A673 (cell line): ENCODE data around the gene KRTAP10-8. TPM values are rescaled to one million over a fixed set of nuclear protein-coding genes. Genes with fewer than 3 reads are reported as not detected.

Source experiments
- BruUV-seq: library from RNA; stranded (reverse); fragments of 400-500 nt; replicated peaks from 2 replicates; lab custom pipeline; 2021; lab: Mats Ljungman, UMichigan
- CTCF ChIA-PET: fragments of 300-600 bp; sonication (Branson Sonifier 250); formaldehyde crosslinking; loops from one replicate; lab custom pipeline; 2022; ENCODE audit warnings: antibody characterized with exemption; lab: Charles Lee
- POLR2A ChIA-PET: fragments of 300-600 bp; sonication (Branson Sonifier 250); formaldehyde crosslinking; loops from one replicate; lab custom pipeline; 2022; ENCODE audit warnings: antibody characterized with exemption; ENCODE audit not compliant: low non-redundant PET; lab: Charles Lee
- DNase-seq: peaks from one replicate; pipeline ENCODE4 v3.0.0-alpha.2; 2015; ENCODE audit warnings: low spot score
- H3K27ac ChIP-seq: fragments of 200-600 bp; sonication (generic); 2 replicates; pipeline ENCODE4 v1.5.1; 2016; ENCODE audit warnings: mixed run types, low read depth, mild to moderate bottlenecking, mixed read lengths, antibody characterized with exemption, low read length; ENCODE audit not compliant: poor library complexity, severe bottlenecking
- H3K27me3 ChIP-seq: fragments of 200-600 bp; sonication (generic); replicated peaks from 2 replicates; pipeline ENCODE4 v1.6.1; 2017; ENCODE audit warnings: mixed run types, low read depth, mild to moderate bottlenecking, mixed read lengths, antibody characterized with exemption, low read length; ENCODE audit not compliant: insufficient read depth, poor library complexity
- H3K36me3 ChIP-seq: fragments of 200-600 bp; sonication (generic); 2 replicates; pipeline ENCODE4 v1.6.1; 2016; ENCODE audit warnings: mixed run types, mild to moderate bottlenecking, mixed read lengths, antibody characterized with exemption, low read length; ENCODE audit not compliant: insufficient read depth, poor library complexity, severe bottlenecking
- H3K4me1 ChIP-seq: fragments of 200-600 bp; sonication (generic); 2 replicates; pipeline ENCODE4 v1.6.1; 2017; ENCODE audit warnings: mixed run types, mild to moderate bottlenecking, mixed read lengths, antibody characterized with exemption, low read length; ENCODE audit not compliant: insufficient read depth, poor library complexity, severe bottlenecking
- H3K4me3 ChIP-seq: fragments of 200-600 bp; sonication (generic); 2 replicates; pipeline ENCODE4 v1.5.1; 2016; ENCODE audit warnings: low read depth, mixed run types, mild to moderate bottlenecking, mixed read lengths, low read length; ENCODE audit not compliant: poor library complexity, severe bottlenecking
- H3K9me3 ChIP-seq: fragments of 200-600 bp; sonication (generic); 2 replicates; pipeline ENCODE4 v1.6.1; 2016; ENCODE audit warnings: mixed run types, low read depth, mild to moderate bottlenecking, mixed read lengths, antibody characterized with exemption, low read length; ENCODE audit not compliant: poor library complexity, severe bottlenecking
- EZH2 ChIP-seq: fragments of 200-600 bp; sonication (generic); IDR thresholded peaks from 2 replicates; pipeline ENCODE4 v1.6.1; 2017; ENCODE audit warnings: borderline replicate concordance, low read depth, mild to moderate bottlenecking, mixed read lengths, antibody characterized with exemption, low read length; ENCODE audit not compliant: poor library complexity, severe bottlenecking
- intact Hi-C: fragments of 100-400 bp; cut with micrococcal nuclease; formaldehyde crosslinking; loops from one replicate; pipeline ENCODE4 v1.10.0; 2022; ENCODE audit not compliant: unreplicated experiment
- total RNA-seq: library from RNA; stranded (reverse); gene quantifications from 2 replicates; pipeline ENCODE4 v1.2.3, GENCODE V29; 2021
- TF ChIP-seq, protein P1 (sequence below): fragments of 300-800, 200-600 bp; sonication (generic); conservative IDR thresholded peaks from 2 replicates; pipeline ENCODE4 v1.5.1; 2017; ENCODE audit warnings: low read depth, mild to moderate bottlenecking, antibody characterized with exemption, low read length, moderate library complexity, mixed read lengths

Gene KRTAP10-8
- total RNA-seq, 1 experiment from 2014 or later: not detected

- no peaks in the 10 kb centered on the region for H3K4me1 ChIP-seq
- DNase-seq: no peak
- CTCF ChIA-PET: no interaction called here
- BruUV-seq: no TSS peak
- H3K36me3 ChIP-seq: no peaks in the 10 kb centered on the region
- H3K27me3 ChIP-seq: no peaks in the 10 kb centered on the region
- intact Hi-C loops: no loop called here
- POLR2A ChIA-PET: no interaction called here
- H3K4me3 ChIP-seq: no peak overlapping the region
- H3K9me3 ChIP-seq: no peaks in the 10 kb centered on the region
- H3K27ac ChIP-seq: no peak overlapping the region
- TF ChIP-seq, protein P1, sequence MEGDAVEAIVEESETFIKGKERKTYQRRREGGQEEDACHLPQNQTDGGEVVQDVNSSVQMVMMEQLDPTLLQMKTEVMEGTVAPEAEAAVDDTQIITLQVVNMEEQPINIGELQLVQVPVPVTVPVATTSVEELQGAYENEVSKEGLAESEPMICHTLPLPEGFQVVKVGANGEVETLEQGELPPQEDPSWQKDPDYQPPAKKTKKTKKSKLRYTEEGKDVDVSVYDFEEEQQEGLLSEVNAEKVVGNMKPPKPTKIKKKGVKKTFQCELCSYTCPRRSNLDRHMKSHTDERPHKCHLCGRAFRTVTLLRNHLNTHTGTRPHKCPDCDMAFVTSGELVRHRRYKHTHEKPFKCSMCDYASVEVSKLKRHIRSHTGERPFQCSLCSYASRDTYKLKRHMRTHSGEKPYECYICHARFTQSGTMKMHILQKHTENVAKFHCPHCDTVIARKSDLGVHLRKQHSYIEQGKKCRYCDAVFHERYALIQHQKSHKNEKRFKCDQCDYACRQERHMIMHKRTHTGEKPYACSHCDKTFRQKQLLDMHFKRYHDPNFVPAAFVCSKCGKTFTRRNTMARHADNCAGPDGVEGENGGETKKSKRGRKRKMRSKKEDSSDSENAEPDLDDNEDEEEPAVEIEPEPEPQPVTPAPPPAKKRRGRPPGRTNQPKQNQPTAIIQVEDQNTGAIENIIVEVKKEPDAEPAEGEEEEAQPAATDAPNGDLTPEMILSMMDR: no peak
- TF ChIP-seq EZH2: no peak
These were observed 45.5 kb upstream of the KRTAP10-8 start for GRCh38 chr21:44566403-44566802.

GRCh38 chr21:44567481-44568171, 44.3 kb upstream of the KRTAP10-8 start:
- BruUV-seq: no TSS peak
- DNase-seq: no peak
- ChIA-PET POLR2A (no interaction called here), CTCF (no interaction called here)
- TF ChIP-seq, protein P1: no peak
- TF ChIP-seq EZH2: no peak
- Histone ChIP-seq H3K27me3 (no peaks in the 10 kb centered on the region), H3K4me1 (no peaks in the 10 kb centered on the region), H3K4me3 (no peak overlapping the region), H3K27ac (no peak overlapping the region), H3K9me3 (no peaks in the 10 kb centered on the region), H3K36me3 (no peaks in the 10 kb centered on the region)
- intact Hi-C loops: no loop called here

DNA sequence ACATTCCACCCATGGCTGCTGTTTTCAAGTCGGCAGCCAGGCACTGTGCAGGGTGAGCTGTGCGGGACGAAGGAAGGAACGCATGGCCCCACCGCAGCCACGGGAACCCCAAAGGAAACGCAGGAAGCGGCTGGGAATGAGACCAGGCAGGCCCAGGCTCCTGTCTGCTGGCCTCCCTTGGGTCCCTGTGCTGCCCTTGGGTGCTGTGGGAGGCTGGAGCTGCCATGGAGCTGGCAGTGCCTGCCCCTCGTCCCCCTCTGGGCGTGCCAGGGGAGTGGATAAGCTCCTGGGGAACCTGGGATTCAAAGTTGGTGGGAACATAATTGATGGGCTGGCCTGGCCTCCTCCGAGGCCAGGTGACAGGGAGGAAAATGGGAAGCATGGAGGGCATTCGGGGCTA, 43.6 kb upstream of the KRTAP10-8 start:
- CTCF ChIA-PET: interaction anchor here (0.5 kb wide), 1 partner anchor 324 kb away, joined by 3 read pairs; no protein-coding TSS in a partner anchor
- no peaks in the 10 kb centered on the region for H3K4me1 ChIP-seq

More for the DNA sequence above, 43.6 kb upstream of the KRTAP10-8 start:
- H3K36me3 ChIP-seq: no peaks in the 10 kb centered on the region
- POLR2A ChIA-PET: no interaction called here
- no peak overlapping the region for H3K4me3 ChIP-seq
- no peaks in the 10 kb centered on the region for H3K27me3 ChIP-seq
- H3K27ac ChIP-seq: no peak overlapping the region
- intact Hi-C loops: no loop called here
- no TSS peak for BruUV-seq
- DNase-seq: no peak
- H3K9me3 ChIP-seq: no peaks in the 10 kb centered on the region
- no peak for TF ChIP-seq EZH2
- TF ChIP-seq, protein P1: no peak
